Islet precursor cell (in vitro differentiated cells): ENCODE data around the gene RNF213.

Experiments
- DNase-seq: peaks from one replicate; pipeline ENCODE4 v3.0.0-alpha.2; 2018

Gene RNF213

GRCh38 chr17:80353718-80354275, 93.1 kb downstream of the RNF213 start:
- DNase-seq, result no peak

GRCh38 chr17:80354336-80354735, 93.7 kb downstream of the RNF213 start:
- no peak for DNase-seq

GRCh38 chr17:80356231-80356856, 95.7 kb downstream of the RNF213 start:
- DNase-seq, result no peak

- no peak for DNase-seq
These were observed 97.5 kb downstream of the RNF213 start for GRCh38 chr17:80358131-80358530.

- DNase-seq, result no peak
These were observed 98.2 kb downstream of the RNF213 start for GRCh38 chr17:80358861-80359260.

GRCh38 chr17:80359422-80360110, 98.9 kb downstream of the RNF213 start:
- DNase-seq, result no peak

- no peak for DNase-seq
These were observed 99.7 kb downstream of the RNF213 start for GRCh38 chr17:80360396-80360795.

GRCh38 chr17:80361495-80362220, 101.0 kb downstream of the RNF213 start:
- no peak for DNase-seq

- DNase-seq, result no peak
These were observed 101.9 kb downstream of the RNF213 start for GRCh38 chr17:80362428-80363119.

GRCh38 chr17:80363120-80363515, 102.5 kb downstream of the RNF213 start:
- DNase-seq, result no peak

GRCh38 chr17:80363518-80364090, 103.0 kb downstream of the RNF213 start:
- DNase-seq, result no peak

GRCh38 chr17:80364091-80364691, 103.5 kb downstream of the RNF213 start:
- DNase-seq, result peak; percentile 75

GRCh38 chr17:80365001-80365965, 104.6 kb downstream of the RNF213 start:
- no peak for DNase-seq

- no peak for DNase-seq
These were observed 105.3 kb downstream of the RNF213 start for GRCh38 chr17:80365983-80366382.

GRCh38 chr17:80367503-80367902, 106.9 kb downstream of the RNF213 start:
- no peak for DNase-seq

GRCh38 chr17:80371196-80371595, 110.5 kb downstream of the RNF213 start:
- DNase-seq, result no peak

GRCh38 chr17:80372456-80372855, 111.8 kb downstream of the RNF213 start:
- DNase-seq, result no peak

- no peak for DNase-seq
These were observed 112.4 kb downstream of the RNF213 start for GRCh38 chr17:80372922-80373570.

- DNase-seq, result no peak
These were observed 113.5 kb downstream of the RNF213 start for GRCh38 chr17:80374039-80374731.
